Stimulated activated naive CD8-positive, alpha-beta T cell treated with anti-CD3 and anti-CD28 coated beads, Interleukin-15, Interleukin-2, amounts not matched to agents 100 ng/mL and 50 ng/mL, for 24 hours (primary cell): ENCODE results near the gene HIVEP3.

Source experiments
- H3K27ac Mint-ChIP-seq: one replicate; pipeline ENCODE4 v1.8.0; 2021; ENCODE audit warnings: mild to moderate bottlenecking, mixed read lengths
- H3K27me3 Mint-ChIP-seq: one replicate; pipeline ENCODE4 v1.8.0; 2021; ENCODE audit warnings: mixed read lengths
- H3K36me3 Mint-ChIP-seq: one replicate; pipeline ENCODE4 v1.8.0; 2021; ENCODE audit warnings: low read depth, mixed read lengths
- H3K4me1 Mint-ChIP-seq: one replicate; pipeline ENCODE4 v1.8.0; 2021; ENCODE audit warnings: low read depth, mixed read lengths
- H3K4me3 Mint-ChIP-seq: one replicate; pipeline ENCODE4 v1.8.0; 2021; ENCODE audit warnings: mild to moderate bottlenecking, mixed read lengths
- H3K9me3 Mint-ChIP-seq: one replicate; pipeline ENCODE4 v1.8.0; 2021; ENCODE audit warnings: mixed read lengths

Gene HIVEP3

GRCh38 chr1:41677620-41678019, 241.1 kb downstream of the HIVEP3 start:
- H3K9me3 Mint-ChIP-seq = no peaks in the 10 kb centered on the region
- no peaks in the 10 kb centered on the region for H3K36me3 Mint-ChIP-seq
- H3K27me3 Mint-ChIP-seq = no peaks in the 10 kb centered on the region
- H3K4me3 Mint-ChIP-seq = no peak overlapping the region
- H3K27ac Mint-ChIP-seq = no peak overlapping the region
- H3K4me1 Mint-ChIP-seq = peaks cover 70% of the 10 kb centered on the region

GRCh38 chr1:41675401-41675800, 243.3 kb downstream of the HIVEP3 start:
- Mint-ChIP-seq H3K36me3 (no peaks in the 10 kb centered on the region), H3K4me3 (no peak overlapping the region), H3K27ac (no peak overlapping the region), H3K9me3 (no peaks in the 10 kb centered on the region), H3K4me1 (peaks cover 82% of the 10 kb centered on the region), H3K27me3 (no peaks in the 10 kb centered on the region)

- Mint-ChIP-seq H3K4me3 (no peak overlapping the region), H3K27ac (no peak overlapping the region), H3K4me1 (peaks cover 86% of the 10 kb centered on the region), H3K27me3 (no peaks in the 10 kb centered on the region), H3K9me3 (no peaks in the 10 kb centered on the region), H3K36me3 (no peaks in the 10 kb centered on the region)
Measured at GRCh38 chr1:41674522-41674921, 244.2 kb downstream of the HIVEP3 start.

- H3K4me1 Mint-ChIP-seq = peaks cover 86% of the 10 kb centered on the region
- no peaks in the 10 kb centered on the region for H3K36me3 Mint-ChIP-seq
- no peaks in the 10 kb centered on the region for H3K9me3 Mint-ChIP-seq
- H3K27me3 Mint-ChIP-seq = no peaks in the 10 kb centered on the region
- H3K4me3 Mint-ChIP-seq = peak overlapping the region; percentile 68
- peak overlapping the region; percentile 81 for H3K27ac Mint-ChIP-seq
Measured at GRCh38 chr1:41673806-41674205, 244.9 kb downstream of the HIVEP3 start.

- Mint-ChIP-seq H3K27ac (peak overlapping the region; percentile 81), H3K4me1 (peaks cover 86% of the 10 kb centered on the region), H3K36me3 (no peaks in the 10 kb centered on the region), H3K9me3 (no peaks in the 10 kb centered on the region), H3K4me3 (peak overlapping the region; percentile 68), H3K27me3 (no peaks in the 10 kb centered on the region)
Measured at GRCh38 chr1:41673378-41673777, 245.3 kb downstream of the HIVEP3 start.

- peak overlapping the region; percentile 70 for H3K4me3 Mint-ChIP-seq
- H3K36me3 Mint-ChIP-seq = no peaks in the 10 kb centered on the region
- H3K27ac Mint-ChIP-seq = peak overlapping the region; percentile 81
- no peaks in the 10 kb centered on the region for H3K9me3 Mint-ChIP-seq
- no peaks in the 10 kb centered on the region for H3K27me3 Mint-ChIP-seq
- peaks cover 86% of the 10 kb centered on the region for H3K4me1 Mint-ChIP-seq
Measured at GRCh38 chr1:41672641-41673361, 245.9 kb downstream of the HIVEP3 start.

- H3K9me3 Mint-ChIP-seq = no peaks in the 10 kb centered on the region
- no peaks in the 10 kb centered on the region for H3K36me3 Mint-ChIP-seq
- no peaks in the 10 kb centered on the region for H3K27me3 Mint-ChIP-seq
- peak overlapping the region; percentile 70 for H3K4me3 Mint-ChIP-seq
- H3K4me1 Mint-ChIP-seq = peaks cover 86% of the 10 kb centered on the region
- H3K27ac Mint-ChIP-seq = peak overlapping the region; percentile 81
Measured at GRCh38 chr1:41672173-41672572, 246.5 kb downstream of the HIVEP3 start.

- no peaks in the 10 kb centered on the region for H3K36me3 Mint-ChIP-seq
- H3K9me3 Mint-ChIP-seq = no peaks in the 10 kb centered on the region
- H3K27ac Mint-ChIP-seq = peak overlapping the region; percentile 81
- peak overlapping the region; percentile 54 for H3K4me3 Mint-ChIP-seq
- no peaks in the 10 kb centered on the region for H3K27me3 Mint-ChIP-seq
- H3K4me1 Mint-ChIP-seq = peaks cover 94% of the 10 kb centered on the region
Measured at GRCh38 chr1:41671116-41671755, 247.5 kb downstream of the HIVEP3 start.

- H3K9me3 Mint-ChIP-seq = no peaks in the 10 kb centered on the region
- H3K4me3 Mint-ChIP-seq = peak overlapping the region; percentile 39
- peak overlapping the region; percentile 81 for H3K27ac Mint-ChIP-seq
- H3K36me3 Mint-ChIP-seq = no peaks in the 10 kb centered on the region
- H3K27me3 Mint-ChIP-seq = no peaks in the 10 kb centered on the region
- peaks cover 100% of the 10 kb centered on the region for H3K4me1 Mint-ChIP-seq
Measured at GRCh38 chr1:41670217-41670957, 248.3 kb downstream of the HIVEP3 start.

- Mint-ChIP-seq H3K4me1 (peaks cover 100% of the 10 kb centered on the region), H3K36me3 (no peaks in the 10 kb centered on the region), H3K27ac (peak overlapping the region; percentile 32), H3K27me3 (no peaks in the 10 kb centered on the region), H3K9me3 (no peaks in the 10 kb centered on the region), H3K4me3 (no peak overlapping the region)
Measured at GRCh38 chr1:41668967-41669366, 249.8 kb downstream of the HIVEP3 start.

- Mint-ChIP-seq H3K9me3 (no peaks in the 10 kb centered on the region), H3K4me3 (no peak overlapping the region), H3K27ac (peak overlapping the region; percentile 50), H3K27me3 (no peaks in the 10 kb centered on the region), H3K36me3 (no peaks in the 10 kb centered on the region), H3K4me1 (peaks cover 100% of the 10 kb centered on the region)
Measured at GRCh38 chr1:41668054-41668660, 250.6 kb downstream of the HIVEP3 start.

- peaks cover 93% of the 10 kb centered on the region for H3K4me1 Mint-ChIP-seq
- H3K27me3 Mint-ChIP-seq = no peaks in the 10 kb centered on the region
- H3K4me3 Mint-ChIP-seq = peak overlapping the region; percentile 7
- no peaks in the 10 kb centered on the region for H3K9me3 Mint-ChIP-seq
- H3K36me3 Mint-ChIP-seq = no peaks in the 10 kb centered on the region
- H3K27ac Mint-ChIP-seq = peak overlapping the region; percentile 94
Measured at GRCh38 chr1:41666981-41667631, 251.6 kb downstream of the HIVEP3 start.

GRCh38 chr1:41665962-41666917, 252.5 kb downstream of the HIVEP3 start:
- Mint-ChIP-seq H3K36me3 (no peaks in the 10 kb centered on the region), H3K27ac (peak overlapping the region; percentile 94), H3K9me3 (no peaks in the 10 kb centered on the region), H3K4me3 (peak overlapping the region; percentile 7), H3K27me3 (no peaks in the 10 kb centered on the region), H3K4me1 (peaks cover 84% of the 10 kb centered on the region)
